Common myeloid progenitor, CD34-positive (primary cell): ENCODE measurements around the gene GFRA1.

Source experiments
- CTCF ChIA-PET: fragments of 350-600 bp; sonication (Branson Sonifier 250); formaldehyde crosslinking; loops from one replicate; lab custom pipeline; 2021; ENCODE audit warnings: antibody characterized with exemption; lab: Charles Lee
- POLR2A ChIA-PET: fragments of 350-600 bp; sonication (Branson Sonifier 250); formaldehyde crosslinking; loops from one replicate; lab custom pipeline; 2021; ENCODE audit warnings: antibody characterized with exemption; lab: Charles Lee
- DNase-seq, 3 donors: peaks; one replicate each; pipeline versions ENCODE4 v3.0.0 to v3.0.0-alpha.2; 2013
- H3K27ac ChIP-seq, 2 experiments: 1 replicate in 1 of 2; 2 replicates in 1 of 2; pipeline ENCODE4 v1.7.0; 2013; ENCODE audit warnings: inconsistent platforms in 2 of 2, low read length in 2 of 2, mild to moderate bottlenecking in 2 of 2, low read depth in 1 of 2, moderate library complexity in 1 of 2; ENCODE audit not compliant: severe bottlenecking in 2 of 2, insufficient read depth in 1 of 2, poor library complexity in 1 of 2
- H3K27me3 ChIP-seq, 5 experiments: replicated peaks in 2 of 5; 1 replicate in 3 of 5; 2 replicates in 2 of 5; pipeline versions ENCODE4 v1.6.1 to v1.7.0; 2013; ENCODE audit warnings: low read length in 4 of 5, mild to moderate bottlenecking in 2 of 5, moderate library complexity in 2 of 5, inconsistent platforms in 1 of 5; ENCODE audit not compliant: insufficient read depth in 5 of 5, control insufficient read depth in 4 of 5
- H3K36me3 ChIP-seq, 4 experiments: 1 replicate in 2 of 4; 2 replicates in 2 of 4; pipeline versions ENCODE4 v1.6.1 to v1.7.0; 2013; ENCODE audit warnings: low read length in 3 of 4, control low read depth in 1 of 4, mild to moderate bottlenecking in 1 of 4; ENCODE audit not compliant: control insufficient read depth in 4 of 4, insufficient read depth in 4 of 4
- H3K4me1 ChIP-seq, 4 experiments: 1 replicate in 3 of 4; 2 replicates in 1 of 4; pipeline versions ENCODE4 v1.6.1 to v1.7.1; 2013; ENCODE audit warnings: low read length in 3 of 4, mild to moderate bottlenecking in 3 of 4, control low read depth in 1 of 4, inconsistent platforms in 1 of 4, moderate library complexity in 1 of 4; ENCODE audit not compliant: control insufficient read depth in 4 of 4, insufficient read depth in 4 of 4; ENCODE audit errors: control extremely low read depth in 1 of 4
- H3K4me3 ChIP-seq, 7 experiments: 1 replicate in 4 of 7; 2 replicates in 3 of 7; pipeline versions ENCODE4 v1.5.1 to v1.7.0; 2013; ENCODE audit warnings: mild to moderate bottlenecking in 7 of 7, low read length in 6 of 7, moderate library complexity in 6 of 7, inconsistent platforms in 2 of 7, low read depth in 2 of 7, control low read depth in 1 of 7; ENCODE audit not compliant: insufficient read depth in 4 of 7, control insufficient read depth in 1 of 7; ENCODE audit errors: extremely low read depth in 1 of 7
- H3K9me3 ChIP-seq, 5 experiments: 1 replicate in 4 of 5; 2 replicates in 1 of 5; pipeline versions ENCODE4 v1.6.1 to v1.7.1; 2013; ENCODE audit warnings: low read length in 4 of 5, mild to moderate bottlenecking in 2 of 5, inconsistent platforms in 1 of 5, low read depth in 1 of 5, moderate library complexity in 1 of 5; ENCODE audit not compliant: control insufficient read depth in 4 of 5, insufficient read depth in 2 of 5; ENCODE audit errors: control extremely low read depth in 1 of 5
- WGBS: methylation state at CpG from one replicate; pipeline ENCODE4 v1.1.5; 2013; ENCODE audit not compliant: insufficient coverage; 5-methylcytosine and 5-hydroxymethylcytosine counted together

Gene GFRA1

DNA sequence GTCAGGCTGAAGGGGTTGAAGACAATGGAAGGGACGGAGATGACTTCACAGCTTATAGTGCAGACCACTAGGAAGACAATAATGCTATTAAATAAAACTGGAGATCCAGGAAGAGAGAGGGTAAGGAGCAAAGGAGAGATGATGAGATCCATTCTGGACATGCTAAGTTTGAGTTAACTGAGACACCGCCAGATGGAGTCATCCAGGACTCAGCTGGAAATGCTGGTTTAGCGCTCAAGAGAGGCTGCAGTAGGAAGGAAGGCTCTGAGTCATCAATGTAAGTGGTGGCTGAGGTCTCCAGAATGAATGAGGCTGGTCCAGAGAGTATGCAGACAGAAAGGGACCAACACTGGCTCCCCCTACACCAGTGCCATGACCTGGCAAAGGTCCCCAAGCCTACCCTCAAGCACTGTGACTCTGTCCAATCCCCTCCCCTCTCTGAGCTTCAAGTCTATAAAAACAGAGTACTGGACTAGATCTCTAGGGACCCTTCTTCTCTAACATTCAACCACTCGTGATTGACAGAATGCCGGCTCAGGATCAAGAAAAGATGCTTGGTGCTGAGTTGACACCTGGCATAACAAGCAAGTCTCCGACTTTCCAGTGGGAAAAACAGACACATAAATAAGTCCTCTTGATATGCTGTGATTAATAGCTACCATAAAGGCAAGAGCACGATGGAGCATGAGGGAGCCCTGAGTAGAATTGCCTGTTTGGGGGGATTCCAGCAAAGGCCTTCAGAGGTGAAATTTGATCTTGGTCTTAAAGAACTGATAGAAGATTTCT, 8.9 kb downstream of the GFRA1 start:
- Histone ChIP-seq H3K9me3 (no peaks in the 10 kb centered on the region), H3K4me1 (peaks cover 0 to 2% (median 0%) of the 10 kb centered on the region in 4 experiments), H3K4me3 (no peak overlapping the region), H3K27ac (no peak overlapping the region), H3K27me3 (peaks cover 9 to 78% (median 33%) of the 10 kb centered on the region in 5 experiments), H3K36me3 (no peaks in the 10 kb centered on the region)
- peak in 1 of 3 donors; percentile 11 for DNase-seq
- ChIA-PET POLR2A (no interaction called here), CTCF (no interaction called here)
- 92% methylated on average over 7 of the region's 7 CpGs for WGBS

DNA sequence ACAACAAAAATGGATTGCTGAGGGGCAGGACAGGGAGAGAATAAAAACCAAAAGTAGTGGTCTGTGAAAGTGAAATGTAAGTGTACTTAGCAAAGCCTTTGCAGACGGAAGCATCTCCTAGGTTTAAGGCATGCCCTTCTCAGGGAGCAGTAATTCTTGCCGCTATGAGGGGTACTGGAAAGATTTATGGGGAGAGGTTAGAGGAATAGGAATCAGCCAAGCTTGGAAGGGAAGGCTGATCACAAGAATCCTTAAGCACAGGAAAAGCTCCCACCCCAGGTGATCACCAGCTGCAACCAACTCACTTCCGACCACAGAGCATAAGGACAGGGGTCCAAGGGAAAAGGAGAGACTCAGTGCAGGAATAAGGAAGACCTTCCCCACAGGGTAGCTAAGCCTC, 10.3 kb downstream of the GFRA1 start:
- WGBS = 70% methylated on average over 1 of the region's 3 CpGs
- H3K27me3 ChIP-seq = peaks cover 3 to 69% (median 29%) of the 10 kb centered on the region in 5 experiments
- CTCF ChIA-PET = interaction anchor here (0.8 kb wide), 1 partner anchor 11 kb away, joined by 3 read pairs; the partner anchor contains the start of gene GFRA1

DNA sequence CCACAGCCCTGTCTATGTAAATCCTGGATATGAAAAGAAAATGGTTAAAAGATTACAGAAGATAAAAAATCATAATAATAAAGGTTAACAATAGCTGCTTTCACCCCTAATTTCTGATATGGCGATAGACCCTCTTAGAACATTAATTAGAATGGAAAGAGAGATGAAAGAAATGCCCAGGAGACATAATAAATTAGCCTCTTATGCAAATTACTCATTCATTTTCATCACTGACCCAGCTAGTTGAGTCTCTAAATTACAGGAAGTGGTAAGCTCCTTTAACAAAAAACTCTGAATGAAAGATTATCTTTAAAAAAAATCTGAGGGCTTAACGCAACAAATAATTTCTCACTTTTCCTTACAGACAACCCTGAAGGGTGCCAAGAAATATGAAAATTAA, 12.4 kb downstream of the GFRA1 start:
- Histone ChIP-seq H3K27me3 (peaks cover 3 to 65% (median 26%) of the 10 kb centered on the region in 5 experiments), H3K4me1 (peaks cover 0 to 2% (median 0%) of the 10 kb centered on the region in 4 experiments), H3K36me3 (no peaks in the 10 kb centered on the region), H3K4me3 (no peak overlapping the region), H3K9me3 (no peaks in the 10 kb centered on the region), H3K27ac (no peak overlapping the region)
- 0% methylated on average over 1 of the region's 2 CpGs for WGBS
- CTCF ChIA-PET = interaction anchor here (0.8 kb wide), 1 partner anchor 461 kb away, joined by 4 read pairs; no protein-coding TSS in a partner anchor
- POLR2A ChIA-PET = no interaction called here
- DNase-seq = peak in 1 of 3 donors; percentile 11

More for the DNA sequence above, 10.3 kb downstream of the GFRA1 start:
- Histone ChIP-seq H3K4me1 (peaks cover 0 to 2% (median 0%) of the 10 kb centered on the region in 4 experiments), H3K27ac (no peak overlapping the region), H3K4me3 (no peak overlapping the region), H3K36me3 (no peaks in the 10 kb centered on the region), H3K9me3 (no peaks in the 10 kb centered on the region)
- no peak for DNase-seq
- POLR2A ChIA-PET = no interaction called here

DNA sequence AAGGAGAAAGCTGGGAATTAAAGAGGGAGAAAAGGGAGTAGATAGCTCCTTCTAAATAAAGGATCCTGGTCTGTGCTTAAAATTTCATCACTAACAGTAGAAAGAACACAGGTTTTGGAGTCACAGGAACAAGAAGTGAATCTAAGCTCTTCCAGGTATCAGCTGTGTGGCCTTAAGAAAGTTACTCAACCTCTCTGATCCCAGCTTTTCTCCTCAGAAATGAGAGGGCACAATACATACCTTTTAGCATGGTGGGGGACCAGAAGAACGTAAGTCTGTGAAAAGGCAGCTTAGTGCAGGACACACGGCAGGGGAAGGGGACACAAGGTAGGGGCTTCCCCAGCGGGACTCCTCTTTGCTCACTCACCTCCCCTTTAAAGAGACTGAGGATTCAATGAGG, 13.4 kb downstream of the GFRA1 start:
- ChIA-PET POLR2A (no interaction called here), CTCF (no interaction called here)
- Histone ChIP-seq H3K27me3 (peaks cover 3 to 57% (median 26%) of the 10 kb centered on the region in 5 experiments), H3K27ac (no peak overlapping the region), H3K4me1 (peaks cover 0 to 2% (median 0%) of the 10 kb centered on the region in 4 experiments), H3K9me3 (no peaks in the 10 kb centered on the region), H3K36me3 (no peaks in the 10 kb centered on the region), H3K4me3 (no peak overlapping the region)
- DNase-seq = no peak
- 89% methylated on average over 3 of the region's 3 CpGs for WGBS

DNA sequence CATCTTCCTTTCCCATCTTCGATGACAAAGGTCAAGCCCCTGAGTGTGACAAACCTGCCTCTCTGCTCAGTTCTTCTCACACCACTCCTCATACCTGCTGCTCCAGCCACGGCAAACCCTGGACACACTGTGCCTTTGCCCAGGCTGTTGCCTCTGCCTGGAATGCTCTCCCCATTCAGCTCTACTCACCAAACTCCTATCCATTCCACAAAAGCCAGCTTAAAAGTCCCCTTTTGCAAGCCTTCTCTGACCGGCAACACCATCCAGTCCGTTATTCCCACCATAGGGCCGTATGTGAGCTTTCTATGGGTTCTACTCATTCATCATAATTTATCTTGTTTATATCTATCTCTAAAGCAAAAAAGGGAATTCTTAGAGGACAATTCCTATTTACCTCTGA, 15.2 kb downstream of the GFRA1 start:
- CTCF ChIA-PET = no interaction called here
- Histone ChIP-seq H3K4me1 (peaks cover 0 to 2% (median 0%) of the 10 kb centered on the region in 4 experiments), H3K36me3 (no peaks in the 10 kb centered on the region), H3K27me3 (peaks cover 3 to 39% (median 16%) of the 10 kb centered on the region in 5 experiments), H3K27ac (no peak overlapping the region), H3K4me3 (no peak overlapping the region), H3K9me3 (no peaks in the 10 kb centered on the region)
- DNase-seq = no peak
- 96% methylated on average over 2 of the region's 5 CpGs for WGBS
- POLR2A ChIA-PET = no interaction called here

DNA sequence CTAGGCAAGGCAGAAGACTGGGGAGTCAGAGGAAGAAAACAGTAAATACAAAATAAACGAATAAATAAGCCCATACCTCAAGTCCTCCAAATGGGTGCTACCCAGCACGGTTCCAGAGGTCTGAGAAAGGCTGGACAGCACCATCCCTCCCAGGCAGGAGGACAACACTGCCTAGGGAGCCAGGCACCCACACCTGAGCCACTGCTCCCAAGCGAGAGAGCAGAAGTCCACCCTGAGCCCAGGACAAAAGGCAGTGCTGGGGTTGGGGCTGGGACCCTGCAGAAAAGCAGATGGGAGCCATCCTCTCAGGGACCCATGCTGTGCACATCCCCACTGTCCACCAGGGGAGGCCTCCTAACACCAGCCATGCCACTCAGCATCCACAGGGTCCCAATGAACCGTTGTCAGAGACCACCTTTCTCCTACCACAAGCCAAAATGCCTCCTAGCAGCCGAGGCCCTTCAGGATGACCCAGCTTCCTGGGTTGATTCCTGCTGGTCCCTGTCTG, 16.2 kb downstream of the GFRA1 start:
- ChIA-PET CTCF (no interaction called here), POLR2A (no interaction called here)
- no peak overlapping the region for H3K27ac ChIP-seq
- no peak overlapping the region for H3K4me3 ChIP-seq
- peaks cover 0 to 31% (median 16%) of the 10 kb centered on the region in 5 experiments for H3K27me3 ChIP-seq
- DNase-seq = no peak
- H3K36me3 ChIP-seq = no peaks in the 10 kb centered on the region
- WGBS = 79% methylated on average over 4 of the region's 5 CpGs
- no peaks in the 10 kb centered on the region for H3K9me3 ChIP-seq
- peaks cover 0 to 2% (median 0%) of the 10 kb centered on the region in 4 experiments for H3K4me1 ChIP-seq
